A549 (cell line): ENCODE data around the gene DSCAML1. TPM values are rescaled to one million over a fixed set of nuclear protein-coding genes. Genes with fewer than 3 reads are reported as not detected.

ENCODE experiments used
- ATAC-seq, 2 experiments: fragments of 200-7000 bp in 1 of 2; fragments of >200 bp in 1 of 2; cut with Nextera tagmentation in 1 of 2; cut with Tn5 transposase in 1 of 2; 3 replicates each; pipeline versions ENCODE4 v1.8.0 to v1.9.1; 2018 to 2020; ENCODE audit warnings: mild to moderate bottlenecking in 1 of 2, moderate library complexity in 1 of 2
- CTCF ChIA-PET: fragments of 300-600 bp; sonication (Branson Sonifier 250); formaldehyde crosslinking; extraction: SDS; loops from one replicate; lab custom pipeline; 2021; ENCODE audit warnings: antibody characterized with exemption, inconsistent platforms; lab: Yijun Ruan, JAX
- POLR2A ChIA-PET: fragments of 350-600 bp; formaldehyde crosslinking; extraction: SDS; loops from one replicate; lab custom pipeline; 2021; ENCODE audit warnings: antibody characterized with exemption, inconsistent platforms; lab: Yijun Ruan, JAX
- DNase-seq, 2 experiments: peaks; one replicate each; pipeline versions ENCODE4 v3.0.0 to v3.0.0-alpha.2; 2011 to 2016; ENCODE audit warnings: low read depth in 1 of 2, low spot score in 1 of 2
- FAIRE-seq: peaks from 2 replicates; lab custom pipeline; 2011; peaks lifted over from hg19 to GRCh38; lab: Jason Lieb, UNC
- H3K27ac ChIP-seq, 2 experiments: fragments of >200 bp; sonication (Bioruptor Twin); formaldehyde crosslinking; 3 replicates each; pipeline ENCODE4 v1.5.1; 2016 to 2017
- H3K4me1 ChIP-seq: fragments of >200 bp; sonication (Bioruptor Twin); formaldehyde crosslinking; 3 replicates; pipeline ENCODE4 v1.6.1; 2016
- H3K4me2 ChIP-seq: fragments of >200 bp; sonication (Bioruptor Twin); formaldehyde crosslinking; 3 replicates; pipeline ENCODE4 v1.6.1; 2016
- H3K4me3 ChIP-seq: fragments of >200 bp; sonication (Bioruptor Twin); formaldehyde crosslinking; 3 replicates; pipeline ENCODE4 v1.5.1; 2016
- H3K9me3 ChIP-seq: fragments of >200 bp; sonication (Bioruptor Twin); formaldehyde crosslinking; 3 replicates; pipeline ENCODE4 v1.6.1; 2016
- HDAC2 ChIP-seq: fragments of 200-600 bp; sonication (generic); IDR thresholded peaks from 2 replicates; pipeline ENCODE4 v1.6.1; 2016
- WGBS: methylation state at CpG from one replicate; pipeline ENCODE4 v1.1.6; 2017; ENCODE audit errors: missing lambda C conversion rate; 5-methylcytosine and 5-hydroxymethylcytosine counted together
- polyA plus RNA-seq, 4 experiments: library from polyadenylated mRNA; depleted of rRNA in 3 of 4; stranded (reverse); fragments of >200 nt; fragmentation: RNase III in 1 of 4; extraction: RNeasy Plus Mini Kit Qiagen cat#74134 plus additional on column Dnase treatment in 1 of 4; gene quantifications; 2 replicates in 3 of 4; 3 replicates in 1 of 4; pipeline ENCODE4 v1.2.3, GENCODE V29; 2011 to 2017
- TF ChIP-seq, protein P1 (sequence below): fragments of >200 bp; sonication (Bioruptor Twin); formaldehyde crosslinking; IDR thresholded peaks from 3 replicates; pipeline ENCODE4 v1.5.1; 2016

The DSCAML1 gene
- polyA plus RNA-seq, 2 of the 4 experiments (the other 2 are of a cell fraction), result 0.12 to 0.31 TPM

DNA sequence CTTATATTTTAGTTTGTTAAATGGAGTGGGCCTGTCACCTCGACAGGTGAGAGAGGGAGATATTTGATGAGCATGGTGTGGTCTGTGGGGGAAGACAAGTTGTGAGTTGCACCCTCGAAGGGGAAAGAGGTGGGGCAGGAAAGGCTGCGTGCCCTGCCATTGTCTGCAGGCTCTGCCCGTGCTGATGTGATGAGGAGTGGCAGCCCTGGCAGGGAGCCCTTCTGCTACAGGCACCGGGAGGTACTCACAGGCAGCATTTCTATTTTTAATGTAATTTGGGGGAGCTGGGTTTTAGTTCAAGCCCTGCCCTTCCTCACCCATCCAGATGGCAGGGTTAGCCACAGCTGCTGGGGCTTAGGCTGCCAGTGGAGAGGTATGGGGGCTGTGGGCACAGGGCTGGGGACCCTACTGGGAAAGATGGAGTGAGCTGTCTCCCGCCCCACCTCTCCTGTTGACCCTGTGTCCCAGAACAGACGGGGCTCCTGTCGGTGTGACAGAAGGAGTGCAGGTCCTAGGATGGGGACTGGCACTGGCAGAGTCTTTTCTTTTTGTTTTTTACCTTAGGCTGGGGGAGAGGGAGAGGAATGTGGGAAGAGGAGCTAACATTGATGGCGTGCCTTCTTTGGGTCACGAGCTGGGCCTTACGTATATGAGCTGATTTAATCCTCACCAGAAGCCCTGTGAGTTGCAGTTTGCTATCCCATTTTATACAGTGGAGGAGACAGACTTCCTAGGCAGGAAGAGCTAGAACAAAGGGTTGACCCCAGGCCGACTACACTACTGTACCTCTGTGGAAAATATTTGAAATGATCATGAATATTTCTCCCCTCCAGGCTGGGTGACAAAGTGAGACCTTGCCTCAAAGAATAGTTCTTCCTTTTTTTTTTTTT, 417.8 kb downstream of the DSCAML1 start:
- no peak for FAIRE-seq
- ATAC-seq, result no peak
- TF ChIP-seq, protein P1, sequence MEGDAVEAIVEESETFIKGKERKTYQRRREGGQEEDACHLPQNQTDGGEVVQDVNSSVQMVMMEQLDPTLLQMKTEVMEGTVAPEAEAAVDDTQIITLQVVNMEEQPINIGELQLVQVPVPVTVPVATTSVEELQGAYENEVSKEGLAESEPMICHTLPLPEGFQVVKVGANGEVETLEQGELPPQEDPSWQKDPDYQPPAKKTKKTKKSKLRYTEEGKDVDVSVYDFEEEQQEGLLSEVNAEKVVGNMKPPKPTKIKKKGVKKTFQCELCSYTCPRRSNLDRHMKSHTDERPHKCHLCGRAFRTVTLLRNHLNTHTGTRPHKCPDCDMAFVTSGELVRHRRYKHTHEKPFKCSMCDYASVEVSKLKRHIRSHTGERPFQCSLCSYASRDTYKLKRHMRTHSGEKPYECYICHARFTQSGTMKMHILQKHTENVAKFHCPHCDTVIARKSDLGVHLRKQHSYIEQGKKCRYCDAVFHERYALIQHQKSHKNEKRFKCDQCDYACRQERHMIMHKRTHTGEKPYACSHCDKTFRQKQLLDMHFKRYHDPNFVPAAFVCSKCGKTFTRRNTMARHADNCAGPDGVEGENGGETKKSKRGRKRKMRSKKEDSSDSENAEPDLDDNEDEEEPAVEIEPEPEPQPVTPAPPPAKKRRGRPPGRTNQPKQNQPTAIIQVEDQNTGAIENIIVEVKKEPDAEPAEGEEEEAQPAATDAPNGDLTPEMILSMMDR, result no peak
- TF ChIP-seq HDAC2, result no peak
- TF ChIP-seq, all 56 proteins: peak for 0
- Histone ChIP-seq H3K27ac (no peak overlapping the region), H3K4me3 (no peak overlapping the region), H3K4me2 (no peak overlapping the region), H3K9me3 (no peaks in the 10 kb centered on the region), H3K4me1 (no peaks in the 10 kb centered on the region)
- DNase-seq, result no peak
- WGBS, result 87% methylated on average over 12 of the region's 12 CpGs
- ChIA-PET CTCF (interaction anchor here (1.2 kb wide), 2 partner anchors 47 to 430 kb away, joined by 3 to 5 read pairs; no protein-coding TSS in a partner anchor), POLR2A (no interaction called here)

Other genes starting within 250 kb of the DSCAML1 start
- 23.7 and 25.9 TPM in 2 replicates for gene FXYD2, start 27.5 kb upstream of the DSCAML1 start, polyA plus RNA-seq (2011; rRNA removed)
- 29.7 to 55.6 TPM (median 48.9 TPM) in 3 replicates for gene FXYD2, start 27.5 kb upstream of the DSCAML1 start, polyA plus RNA-seq (2017; fragmentation: RNase III; extraction: RNeasy Plus Mini Kit Qiagen cat#74134 plus additional on column Dnase treatment)
- gene FXYD6, start 79.4 kb upstream of the DSCAML1 start, polyA plus RNA-seq (2011; rRNA removed), result 0.49 and 0.57 TPM in 2 replicates
- gene FXYD6, start 79.4 kb upstream of the DSCAML1 start, polyA plus RNA-seq (2017; fragmentation: RNase III; extraction: RNeasy Plus Mini Kit Qiagen cat#74134 plus additional on column Dnase treatment), result 0.10 to 0.26 TPM (median 0.24 TPM) in 3 replicates
- not detected in 2 replicates for gene TMPRSS13, start 132.2 kb upstream of the DSCAML1 start, polyA plus RNA-seq (2011; rRNA removed)
- not detected in 3 replicates for gene TMPRSS13, start 132.2 kb upstream of the DSCAML1 start, polyA plus RNA-seq (2017; fragmentation: RNase III; extraction: RNeasy Plus Mini Kit Qiagen cat#74134 plus additional on column Dnase treatment)
- 0.16 and 0.17 TPM in 2 replicates for gene IL10RA, start 189.2 kb upstream of the DSCAML1 start, polyA plus RNA-seq (2011; rRNA removed)
- 0.03 TPM in 1 of 3 replicates, not detected in the others for gene IL10RA, start 189.2 kb upstream of the DSCAML1 start, polyA plus RNA-seq (2017; fragmentation: RNase III; extraction: RNeasy Plus Mini Kit Qiagen cat#74134 plus additional on column Dnase treatment)